SU-DHL-6 (cell line): Measurements from ENCODE around the gene BOD1L2.

ENCODE experiments used
- EZH2phosphoT487 ChIP-seq: fragments of 200-600 bp; sonication (generic), shearing (Covaris generic); conservative IDR thresholded peaks from 2 replicates; pipeline ENCODE4 v1.6.1; 2018; ENCODE audit warnings: mild to moderate bottlenecking, antibody characterized with exemption, low read length, moderate library complexity, mixed read lengths
- TF ChIP-seq, protein P1 (sequence below): fragments of 200-600 bp; sonication (generic); IDR thresholded peaks from one replicate; pipeline ENCODE4 v1.5.1; 2017; ENCODE audit warnings: antibody characterized with exemption, mild to moderate bottlenecking, low read length, moderate library complexity; ENCODE audit not compliant: insufficient read depth, poor library complexity, severe bottlenecking

DNA sequence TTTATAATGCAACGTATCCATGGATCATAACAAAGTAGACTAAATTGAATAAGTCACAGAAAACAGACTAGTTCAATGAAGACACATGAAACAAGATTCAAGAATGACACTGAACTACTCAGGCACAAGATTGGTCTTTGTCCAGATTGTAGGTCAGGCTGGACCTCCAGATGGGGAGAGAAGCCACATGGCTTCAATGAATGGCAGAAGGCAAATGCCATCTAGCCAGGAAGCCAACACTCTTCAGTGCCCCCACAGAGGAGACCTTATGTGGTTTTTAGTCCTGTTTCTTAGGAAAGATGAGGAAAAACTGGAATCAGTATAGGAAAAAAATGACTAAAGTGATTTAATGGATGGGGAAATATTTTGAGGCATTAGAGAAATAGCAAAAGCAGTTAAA is 43.1 kb downstream of the BOD1L2 start:
- TF ChIP-seq, protein P1, sequence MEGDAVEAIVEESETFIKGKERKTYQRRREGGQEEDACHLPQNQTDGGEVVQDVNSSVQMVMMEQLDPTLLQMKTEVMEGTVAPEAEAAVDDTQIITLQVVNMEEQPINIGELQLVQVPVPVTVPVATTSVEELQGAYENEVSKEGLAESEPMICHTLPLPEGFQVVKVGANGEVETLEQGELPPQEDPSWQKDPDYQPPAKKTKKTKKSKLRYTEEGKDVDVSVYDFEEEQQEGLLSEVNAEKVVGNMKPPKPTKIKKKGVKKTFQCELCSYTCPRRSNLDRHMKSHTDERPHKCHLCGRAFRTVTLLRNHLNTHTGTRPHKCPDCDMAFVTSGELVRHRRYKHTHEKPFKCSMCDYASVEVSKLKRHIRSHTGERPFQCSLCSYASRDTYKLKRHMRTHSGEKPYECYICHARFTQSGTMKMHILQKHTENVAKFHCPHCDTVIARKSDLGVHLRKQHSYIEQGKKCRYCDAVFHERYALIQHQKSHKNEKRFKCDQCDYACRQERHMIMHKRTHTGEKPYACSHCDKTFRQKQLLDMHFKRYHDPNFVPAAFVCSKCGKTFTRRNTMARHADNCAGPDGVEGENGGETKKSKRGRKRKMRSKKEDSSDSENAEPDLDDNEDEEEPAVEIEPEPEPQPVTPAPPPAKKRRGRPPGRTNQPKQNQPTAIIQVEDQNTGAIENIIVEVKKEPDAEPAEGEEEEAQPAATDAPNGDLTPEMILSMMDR = no peak
- TF ChIP-seq EZH2phosphoT487 = no peak
